Common myeloid progenitor, CD34-positive (primary cell): ENCODE results near the gene PCSK4.

Experiments used
- CTCF ChIA-PET: fragments of 350-600 bp; sonication (Branson Sonifier 250); formaldehyde crosslinking; loops from one replicate; lab custom pipeline; 2021; ENCODE audit warnings: antibody characterized with exemption; lab: Charles Lee
- POLR2A ChIA-PET: fragments of 350-600 bp; sonication (Branson Sonifier 250); formaldehyde crosslinking; loops from one replicate; lab custom pipeline; 2021; ENCODE audit warnings: antibody characterized with exemption; lab: Charles Lee
- DNase-seq, 3 donors: peaks; one replicate each; pipeline versions ENCODE4 v3.0.0 to v3.0.0-alpha.2; 2013
- H3K27ac ChIP-seq, 2 experiments: 1 replicate in 1 of 2; 2 replicates in 1 of 2; pipeline ENCODE4 v1.7.0; 2013; ENCODE audit warnings: inconsistent platforms in 2 of 2, low read length in 2 of 2, mild to moderate bottlenecking in 2 of 2, low read depth in 1 of 2, moderate library complexity in 1 of 2; ENCODE audit not compliant: severe bottlenecking in 2 of 2, insufficient read depth in 1 of 2, poor library complexity in 1 of 2
- H3K27me3 ChIP-seq, 5 experiments: replicated peaks in 2 of 5; 1 replicate in 3 of 5; 2 replicates in 2 of 5; pipeline versions ENCODE4 v1.6.1 to v1.7.0; 2013; ENCODE audit warnings: low read length in 4 of 5, mild to moderate bottlenecking in 2 of 5, moderate library complexity in 2 of 5, inconsistent platforms in 1 of 5; ENCODE audit not compliant: insufficient read depth in 5 of 5, control insufficient read depth in 4 of 5
- H3K36me3 ChIP-seq, 4 experiments: 1 replicate in 2 of 4; 2 replicates in 2 of 4; pipeline versions ENCODE4 v1.6.1 to v1.7.0; 2013; ENCODE audit warnings: low read length in 3 of 4, control low read depth in 1 of 4, mild to moderate bottlenecking in 1 of 4; ENCODE audit not compliant: control insufficient read depth in 4 of 4, insufficient read depth in 4 of 4
- H3K4me1 ChIP-seq, 4 experiments: 1 replicate in 3 of 4; 2 replicates in 1 of 4; pipeline versions ENCODE4 v1.6.1 to v1.7.1; 2013; ENCODE audit warnings: low read length in 3 of 4, mild to moderate bottlenecking in 3 of 4, control low read depth in 1 of 4, inconsistent platforms in 1 of 4, moderate library complexity in 1 of 4; ENCODE audit not compliant: control insufficient read depth in 4 of 4, insufficient read depth in 4 of 4; ENCODE audit errors: control extremely low read depth in 1 of 4
- H3K4me3 ChIP-seq, 7 experiments: 1 replicate in 4 of 7; 2 replicates in 3 of 7; pipeline versions ENCODE4 v1.5.1 to v1.7.0; 2013; ENCODE audit warnings: mild to moderate bottlenecking in 7 of 7, low read length in 6 of 7, moderate library complexity in 6 of 7, inconsistent platforms in 2 of 7, low read depth in 2 of 7, control low read depth in 1 of 7; ENCODE audit not compliant: insufficient read depth in 4 of 7, control insufficient read depth in 1 of 7; ENCODE audit errors: extremely low read depth in 1 of 7
- H3K9me3 ChIP-seq, 5 experiments: 1 replicate in 4 of 5; 2 replicates in 1 of 5; pipeline versions ENCODE4 v1.6.1 to v1.7.1; 2013; ENCODE audit warnings: low read length in 4 of 5, mild to moderate bottlenecking in 2 of 5, inconsistent platforms in 1 of 5, low read depth in 1 of 5, moderate library complexity in 1 of 5; ENCODE audit not compliant: control insufficient read depth in 4 of 5, insufficient read depth in 2 of 5; ENCODE audit errors: control extremely low read depth in 1 of 5
- WGBS: methylation state at CpG from one replicate; pipeline ENCODE4 v1.1.5; 2013; ENCODE audit not compliant: insufficient coverage; 5-methylcytosine and 5-hydroxymethylcytosine counted together

Gene PCSK4

DNA sequence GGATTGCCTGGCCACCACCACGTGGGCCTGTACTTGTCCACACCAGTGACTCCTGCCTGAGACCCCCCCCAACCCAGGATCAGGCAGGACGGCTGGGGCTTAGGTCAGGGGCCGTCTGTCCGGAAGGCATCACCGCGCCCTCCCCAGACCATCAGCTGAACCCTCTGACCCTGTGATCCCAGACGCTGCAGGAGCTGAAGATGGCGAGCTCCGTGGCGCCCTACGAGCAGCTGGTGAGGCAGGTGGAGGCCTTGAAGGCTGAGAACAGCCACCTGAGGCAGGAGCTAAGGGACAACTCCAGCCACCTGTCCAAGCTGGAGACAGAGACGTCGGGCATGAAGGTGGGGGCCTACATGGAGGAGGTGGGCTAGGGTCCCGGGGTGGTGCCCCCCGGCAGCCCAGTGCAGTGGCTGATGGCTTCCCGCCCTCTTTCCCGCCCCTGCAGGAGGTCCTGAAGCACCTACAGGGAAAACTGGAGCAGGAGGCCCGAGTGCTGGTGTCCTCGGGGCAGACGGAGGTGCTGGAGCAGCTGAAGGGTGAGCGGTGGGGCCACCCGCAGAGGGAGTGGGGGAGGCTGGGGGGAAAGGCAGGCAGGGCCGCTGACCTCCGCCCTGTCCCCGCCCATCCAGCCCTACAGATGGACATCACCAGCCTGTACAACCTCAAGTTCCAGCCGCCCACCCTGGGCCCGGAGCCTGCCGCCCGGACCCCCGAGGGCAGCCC is 37.2 kb downstream of the PCSK4 start:
- Histone ChIP-seq H3K27me3 (peaks cover 0 to 84% (median 43%) of the 10 kb centered on the region in 5 experiments), H3K4me1 (peaks cover 0 to 38% (median 25%) of the 10 kb centered on the region in 4 experiments), H3K9me3 (no peaks in the 10 kb centered on the region), H3K36me3 (no peaks in the 10 kb centered on the region), H3K27ac (no peak overlapping the region), H3K4me3 (no peak overlapping the region)
- 79% methylated on average over 26 of the region's 30 CpGs for WGBS
- ChIA-PET CTCF (interaction anchor here (1.3 to 7.3 kb wide), 4 partner anchors 10 to 18 kb away, joined by 4 to 49 read pairs (median 20); no protein-coding TSS in a partner anchor), POLR2A (no interaction called here)
- no peak for DNase-seq

DNA sequence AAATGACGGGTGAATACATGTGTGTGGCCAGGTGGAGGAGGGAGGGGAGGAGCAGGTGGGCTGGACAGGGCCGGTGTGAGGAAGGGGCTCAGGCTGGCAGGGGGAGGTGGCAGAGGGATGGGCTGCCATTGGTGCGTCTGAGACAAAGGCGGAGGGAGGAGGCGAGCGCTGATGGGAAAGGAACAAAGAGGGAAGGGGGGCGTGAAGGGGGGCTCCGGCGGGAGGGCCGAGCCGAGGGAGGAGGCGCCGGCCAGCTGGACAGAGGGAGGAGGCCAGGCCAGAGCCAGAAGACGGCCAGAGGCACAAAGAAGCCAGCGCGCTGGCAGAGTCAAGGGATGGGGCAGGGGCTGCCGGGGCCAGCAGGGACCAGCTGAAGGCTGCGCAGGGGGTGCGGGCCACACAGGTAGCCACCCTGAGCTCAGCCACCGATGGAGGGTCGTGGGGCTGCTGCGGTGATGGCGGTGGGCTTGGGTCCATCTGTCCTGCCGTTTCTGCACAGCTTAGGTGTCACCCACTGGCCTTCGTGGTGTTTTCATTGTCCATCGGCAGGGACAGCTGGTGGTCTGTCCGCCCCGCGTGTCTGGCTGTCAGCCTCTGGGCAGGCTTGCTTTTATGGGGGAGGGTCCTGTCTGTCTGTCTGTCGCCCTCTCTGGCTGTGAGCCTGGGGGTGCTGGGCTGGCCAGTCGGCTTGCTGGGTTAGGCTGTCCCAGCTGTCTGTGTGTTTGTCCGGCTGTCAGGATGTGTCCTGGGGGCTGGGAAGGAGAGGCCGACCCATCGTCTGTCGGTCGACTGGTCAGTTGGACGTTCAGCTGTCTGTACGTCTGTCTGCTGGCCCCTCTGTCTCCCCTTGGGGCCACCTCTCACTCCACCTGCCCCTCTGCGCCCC is 38.0 kb downstream of the PCSK4 start:
- Histone ChIP-seq H3K27me3 (peaks cover 0 to 84% (median 44%) of the 10 kb centered on the region in 5 experiments), H3K9me3 (no peaks in the 10 kb centered on the region), H3K4me3 (no peak overlapping the region), H3K27ac (no peak overlapping the region), H3K36me3 (no peaks in the 10 kb centered on the region), H3K4me1 (peaks cover 0 to 39% (median 26%) of the 10 kb centered on the region in 4 experiments)
- WGBS, result 44% methylated on average over 31 of the region's 39 CpGs
- ChIA-PET CTCF (interaction anchor here (1.3 to 7.3 kb wide), 4 partner anchors 9 to 19 kb away, joined by 4 to 49 read pairs (median 20); no protein-coding TSS in a partner anchor), POLR2A (no interaction called here)
- DNase-seq, result no peak

DNA sequence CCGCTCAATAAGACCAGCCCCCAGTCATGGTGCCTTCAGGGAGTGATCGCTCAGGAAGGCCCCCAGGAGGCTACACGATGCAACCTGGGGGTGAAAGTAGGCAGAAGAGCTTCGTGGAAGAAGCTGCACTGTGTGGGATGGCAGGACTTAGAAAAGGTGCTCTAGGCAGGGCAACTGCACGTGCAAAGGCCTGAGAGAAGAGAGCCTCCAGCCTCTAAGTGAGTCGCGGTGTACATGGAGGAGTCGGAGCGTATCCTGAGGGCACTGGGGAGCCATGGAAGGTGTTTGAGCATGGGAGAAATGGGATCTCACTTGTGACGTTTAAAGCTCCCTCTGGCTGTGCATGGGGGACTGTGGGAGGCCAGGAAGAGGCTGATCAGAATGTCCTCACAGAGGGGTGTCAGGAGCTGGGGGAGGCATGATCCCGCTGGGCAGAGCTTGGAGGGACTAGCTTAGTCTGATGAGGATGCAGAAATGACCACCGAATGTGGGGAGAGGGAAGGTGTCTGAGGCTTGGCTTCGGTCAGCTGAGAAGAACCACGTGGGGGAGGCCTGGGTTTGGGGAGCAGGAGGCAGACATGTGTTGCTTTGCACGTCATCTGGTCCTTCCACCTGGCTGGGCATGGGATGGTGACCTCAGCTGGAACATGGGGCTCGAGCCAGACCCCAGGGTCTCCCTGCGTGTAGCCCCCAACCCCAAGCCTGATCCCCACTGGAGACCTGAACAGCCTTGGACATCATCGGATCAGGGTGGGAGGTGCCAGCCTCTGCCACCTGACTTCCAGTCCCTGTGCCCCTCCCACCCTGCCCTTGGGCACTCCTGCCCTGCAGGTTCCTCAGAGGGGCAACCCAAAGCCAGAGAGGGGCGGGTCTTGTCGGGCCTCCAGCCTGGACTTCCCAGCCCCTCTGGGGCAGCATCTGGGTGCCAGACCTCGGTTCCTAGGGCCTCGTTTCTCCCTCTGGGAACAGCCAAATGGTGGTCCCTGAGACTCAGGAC is 39.1 kb downstream of the PCSK4 start:
- H3K9me3 ChIP-seq, result no peaks in the 10 kb centered on the region
- WGBS, result 67% methylated on average over 19 of the region's 22 CpGs
- CTCF ChIA-PET, result interaction anchor here (6.5 kb wide), 1 partner anchor 16 kb away, joined by 35 read pairs; no protein-coding TSS in a partner anchor
- H3K4me3 ChIP-seq, result no peak overlapping the region
- no peak overlapping the region for H3K27ac ChIP-seq
- DNase-seq, result no peak
- no peaks in the 10 kb centered on the region for H3K36me3 ChIP-seq
- peaks cover 0 to 84% (median 36%) of the 10 kb centered on the region in 5 experiments for H3K27me3 ChIP-seq
- peaks cover 0 to 39% (median 28%) of the 10 kb centered on the region in 4 experiments for H3K4me1 ChIP-seq
- POLR2A ChIA-PET, result no interaction called here

DNA sequence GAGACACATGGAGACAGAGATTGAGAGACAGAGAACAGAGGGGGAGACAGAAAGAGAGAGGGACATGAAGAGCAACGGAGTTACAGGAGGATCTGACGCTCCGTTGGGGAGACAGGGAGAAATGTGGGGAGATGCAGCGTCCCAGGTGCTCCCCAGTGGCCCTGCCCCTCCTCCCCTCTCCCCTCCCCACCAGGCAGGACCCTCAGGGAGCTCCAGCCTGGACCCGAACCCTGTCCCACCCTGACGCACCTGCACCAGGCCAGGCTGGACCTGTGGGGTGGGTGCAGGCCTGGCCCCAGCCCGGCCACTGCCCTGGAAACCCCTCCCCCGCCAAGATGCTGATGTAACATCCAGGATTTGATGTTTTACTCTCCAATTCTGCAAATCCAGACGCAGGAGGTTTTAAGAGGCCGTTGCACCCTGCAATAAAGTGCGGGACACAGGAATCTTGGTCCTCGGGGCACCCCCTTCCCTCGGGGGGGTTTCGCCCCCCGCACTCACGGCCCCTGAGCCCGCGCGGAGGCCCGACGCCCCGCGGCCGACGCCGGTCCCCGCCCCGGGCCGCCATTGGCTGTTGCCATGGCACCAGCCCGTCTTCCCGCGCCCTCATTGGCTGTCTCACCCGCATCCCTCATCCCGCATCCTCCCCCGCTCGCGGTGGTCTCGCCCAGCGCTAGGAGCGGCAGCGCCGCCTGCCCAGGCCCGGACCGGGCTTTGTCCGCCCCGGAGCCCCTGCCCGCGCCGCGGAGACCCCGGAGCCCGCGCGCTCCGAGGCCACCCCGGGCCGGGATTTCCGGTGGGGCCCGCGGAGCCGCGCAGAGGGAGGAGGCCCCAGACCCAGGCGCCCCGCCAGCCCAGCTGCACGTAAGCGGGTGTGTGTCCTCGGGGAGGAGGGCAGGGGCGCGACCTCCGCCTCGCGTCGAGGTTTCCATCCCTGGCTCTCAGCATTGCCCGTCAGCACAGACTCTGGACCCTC is 40.4 kb downstream of the PCSK4 start, which contains the start of gene APC2:
Gene APC2, plus strand, starts transcription at position 655 of the 976 bp plus-strand sequence. CDS start 2,881 bp downstream, outside the sequence.
- H3K27me3 ChIP-seq, result peaks cover 0 to 86% (median 36%) of the 10 kb centered on the region in 5 experiments
- no peaks in the 10 kb centered on the region for H3K9me3 ChIP-seq
- POLR2A ChIA-PET, result no interaction called here
- H3K4me1 ChIP-seq, result peaks cover 0 to 37% (median 25%) of the 10 kb centered on the region in 4 experiments
- no peak within 1 kb of the TSS for H3K4me3 ChIP-seq
- no peaks in the 10 kb centered on the region for H3K36me3 ChIP-seq
- peak in 2 of 3 donors; percentile 47 to 56 for DNase-seq
- CTCF ChIA-PET, result interaction anchor here (1.0 to 6.5 kb wide), 2 partner anchors 17 to 37 kb away, joined by 4 to 35 read pairs; no protein-coding TSS in a partner anchor
- 3% methylated on average over 62 of the region's 74 CpGs for WGBS
- H3K27ac ChIP-seq, result no peak within 1 kb of the TSS

DNA sequence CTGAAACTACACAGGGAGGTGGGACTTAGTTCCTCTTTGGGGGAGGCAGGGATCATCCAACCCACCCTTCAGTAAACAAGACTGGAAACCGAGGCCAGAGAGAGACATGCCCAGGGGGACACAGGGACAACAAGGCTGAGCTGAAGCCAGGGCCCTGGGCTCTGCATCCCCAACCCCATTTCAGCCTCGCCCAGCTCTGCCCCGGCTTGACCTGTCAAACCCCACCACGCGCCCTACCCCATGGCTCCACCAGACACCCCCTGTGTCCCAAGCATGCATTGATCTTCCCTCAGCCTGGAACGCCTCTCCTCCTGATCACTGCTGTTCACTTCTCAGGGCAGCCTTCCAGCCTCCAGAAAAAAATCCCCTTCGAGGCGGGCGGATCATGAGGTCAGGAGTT is 42.2 kb downstream of the PCSK4 start:
- POLR2A ChIA-PET, result no interaction called here
- H3K4me3 ChIP-seq, result no peak overlapping the region
- H3K9me3 ChIP-seq, result no peaks in the 10 kb centered on the region
- CTCF ChIA-PET, result no interaction called here
- WGBS, result 80% methylated on average over 7 of the region's 9 CpGs
- peaks cover 0 to 73% (median 30%) of the 10 kb centered on the region in 5 experiments for H3K27me3 ChIP-seq
- H3K36me3 ChIP-seq, result peaks cover 0 to under 1% (median 0%) of the 10 kb centered on the region in 4 experiments
- no peak overlapping the region for H3K27ac ChIP-seq
- DNase-seq, result no peak
- H3K4me1 ChIP-seq, result peaks cover 0 to 31% (median 28%) of the 10 kb centered on the region in 4 experiments
